HepG2 (cell line): ENCODE results near the gene PODN. TPM values are rescaled to one million over a fixed set of nuclear protein-coding genes. Genes with fewer than 3 reads are reported as not detected.

Experiments
- ATAC-seq: fragments of 200-7000 bp; cut with Tn5 transposase; 3 replicates; pipeline ENCODE4 v1.9.1; 2020; ENCODE audit warnings: mild to moderate bottlenecking, moderate library complexity
- BruUV-seq: library from RNA; stranded (reverse); fragments of 400-500 nt; replicated peaks from 2 replicates; lab custom pipeline; 2021; lab: Mats Ljungman, UMichigan
- CTCF ChIA-PET: fragments of 300-600 bp; formaldehyde crosslinking; extraction: SDS; loops from one replicate; lab custom pipeline; 2021; ENCODE audit warnings: low total read pairs, inconsistent platforms, low intra/inter-chr PET ratio; lab: Yijun Ruan, JAX
- POLR2A ChIA-PET: fragments of 350-600 bp; sonication (Branson Sonifier 250); formaldehyde crosslinking; loops from one replicate; lab custom pipeline; 2020; ENCODE audit warnings: antibody characterized with exemption, inconsistent platforms; lab: Yijun Ruan, JAX
- DNase-seq: peaks from one replicate; pipeline ENCODE4 v3.0.0-alpha.2; 2015; ENCODE audit warnings: low spot score
- FAIRE-seq: peaks from 3 replicates; lab custom pipeline; 2011; peaks lifted over from hg19 to GRCh38; lab: Jason Lieb, UNC
- H2AFZ ChIP-seq: one replicate; pipeline ENCODE4 v1.6.1; 2011; ENCODE audit warnings: low read length, inconsistent platforms
- H3K27ac ChIP-seq: fragments of 300-600 bp; 3 replicates; pipeline ENCODE4 v1.8.0; 2011; ENCODE audit warnings: mixed run types, mild to moderate bottlenecking, mixed read lengths, low read length, inconsistent platforms; ENCODE audit not compliant: insufficient read depth; ENCODE audit errors: extremely low read length
- H3K27me3 ChIP-seq, 2 experiments: fragments of 200-600 bp in 1 of 2; 2 replicates in 1 of 2; 3 replicates in 1 of 2; pipeline versions ENCODE4 v1.6.0 to v1.8.0; 2011; ENCODE audit warnings: low read length in 2 of 2, mild to moderate bottlenecking in 2 of 2, moderate library complexity in 2 of 2, inconsistent platforms in 1 of 2; ENCODE audit not compliant: insufficient read depth in 2 of 2, control insufficient read depth in 1 of 2
- H3K36me3 ChIP-seq, 2 experiments: fragments of 200-600 bp in 1 of 2; replicated peaks in 1 of 2; 2 replicates in 1 of 2; 3 replicates in 1 of 2; pipeline versions ENCODE4 v1.5.1 to v1.8.0; 2011; ENCODE audit warnings: low read length in 2 of 2, inconsistent platforms in 1 of 2; ENCODE audit not compliant: insufficient read depth in 2 of 2, control insufficient read depth in 1 of 2
- H3K4me1 ChIP-seq: 2 replicates; pipeline ENCODE4 v1.5.1; 2012; ENCODE audit warnings: low read length, inconsistent platforms; ENCODE audit not compliant: insufficient read depth
- H3K4me2 ChIP-seq: 2 replicates; pipeline ENCODE4 v1.6.0; 2011; ENCODE audit warnings: low read depth, low read length, inconsistent platforms
- H3K4me3 ChIP-seq, 3 experiments: fragments of 200-600 bp in 1 of 3; sonication (generic), shearing (Covaris generic) in 1 of 3; replicated peaks in 1 of 3; 2 replicates each; pipeline ENCODE4 v1.5.1; 2011 to 2016; ENCODE audit warnings: low read length in 3 of 3, inconsistent platforms in 2 of 3, low read depth in 2 of 3, mild to moderate bottlenecking in 2 of 3, control low read depth in 1 of 3, mixed read lengths in 1 of 3; ENCODE audit not compliant: insufficient read depth in 1 of 3
- H3K79me2 ChIP-seq: one replicate; pipeline ENCODE4 v1.6.1; 2011; ENCODE audit warnings: low read length, inconsistent platforms; ENCODE audit not compliant: insufficient read depth
- H3K9ac ChIP-seq: 2 replicates; pipeline ENCODE4 v1.6.0; 2011; ENCODE audit warnings: mild to moderate bottlenecking, low read depth, low read length, inconsistent platforms; ENCODE audit not compliant: insufficient read depth
- H3K9me3 ChIP-seq: 2 replicates; pipeline ENCODE4 v1.5.1; 2012; ENCODE audit warnings: mild to moderate bottlenecking, low read length
- H4K20me1 ChIP-seq: 2 replicates; pipeline ENCODE4 v1.6.0; 2011; ENCODE audit warnings: inconsistent platforms, mild to moderate bottlenecking, low read length, moderate library complexity; ENCODE audit not compliant: insufficient read depth
- AKAP8 ChIP-seq: sonication (generic); formaldehyde crosslinking; IDR thresholded peaks from 2 replicates; pipeline ENCODE4 v1.5.1; 2020; ENCODE audit warnings: mild to moderate bottlenecking, missing genetic modification reagents
- NRL ChIP-seq: sonication (generic); formaldehyde crosslinking; IDR thresholded peaks from 2 replicates; pipeline ENCODE4 v1.5.0; 2020; ENCODE audit warnings: missing genetic modification reagents, mild to moderate bottlenecking, moderate library complexity, borderline replicate concordance
- SAFB2 ChIP-seq: sonication (generic); formaldehyde crosslinking; IDR thresholded peaks from 2 replicates; pipeline ENCODE4 v1.5.1; 2020; ENCODE audit warnings: missing genetic modification reagents, low read depth, mild to moderate bottlenecking, borderline replicate concordance
- SOX5 ChIP-seq: IDR thresholded peaks from 2 replicates; pipeline ENCODE4 v1.6.1; 2016; ENCODE audit warnings: borderline replicate concordance
- ZNF234 ChIP-seq: sonication (generic); formaldehyde crosslinking; conservative IDR thresholded peaks from 2 replicates; pipeline ENCODE4 v1.5.1; 2020; ENCODE audit warnings: mild to moderate bottlenecking, missing genetic modification reagents
- WGBS: methylation state at CpG from one replicate; pipeline ENCODE4 v1.1.6; 2017; ENCODE audit warnings: low lambda C conversion rate; 5-methylcytosine and 5-hydroxymethylcytosine counted together
- in situ Hi-C: cut with HindIII; loops from 2 replicates; pipeline ENCODE4 v1.10.0; 2017; ENCODE audit warnings: low pct_unique_long_range_greater_than_20kb; ENCODE audit not compliant: extremely low pct_ligation_motif_present
- intact Hi-C: fragments of 100-400 bp; cut with micrococcal nuclease; formaldehyde crosslinking; loops from one replicate; pipeline ENCODE4 v1.10.0; 2022; ENCODE audit not compliant: unreplicated experiment
- polyA plus RNA-seq, 8 experiments: library from polyadenylated mRNA; depleted of rRNA in 3 of 8; stranded (reverse) in 7 of 8; unstranded in 1 of 8; fragments of >200 nt; fragmentation: Illumina TruSeq in 4 of 8; extraction: Trizol in 4 of 8; gene quantifications; 2 replicates each; pipeline versions ENCODE4 v1.2.1 to v1.2.3, GENCODE V29; 2011 to 2016; ENCODE audit warnings: low read depth in 4 of 8, missing spikeins in 1 of 8, mixed read lengths in 1 of 8; ENCODE audit not compliant: insufficient read depth in 1 of 8
- total RNA-seq, 5 experiments: library from RNA; depleted of rRNA; stranded (reverse); fragments of >200 nt; fragmentation: Illumina TruSeq; extraction: Trizol; gene quantifications; 2 replicates each; pipeline ENCODE4 v1.2.3, GENCODE V29; 2016; ENCODE audit warnings: low read depth in 1 of 5
- TF ChIP-seq, protein P1 (sequence below): sonication (generic); formaldehyde crosslinking; IDR thresholded peaks from 2 replicates; pipeline ENCODE4 v1.4.0; 2020; ENCODE audit warnings: mild to moderate bottlenecking, missing genetic modification reagents
- TF ChIP-seq, protein P2 (sequence below): IDR thresholded peaks from 2 replicates; pipeline ENCODE4 v1.6.1; 2016; ENCODE audit warnings: mild to moderate bottlenecking, missing biosample characterization, missing genetic modification reagents
- TF ChIP-seq, protein P3 (sequence below): IDR thresholded peaks from 2 replicates; pipeline ENCODE4 v1.6.1; 2016

The PODN gene
- total and polyA plus RNA-seq, 2 of the 13 experiments (the other 11 are each of a cell fraction or from before 2014, with no cell fraction given): 0.13 TPM; not detected in 1

DNA sequence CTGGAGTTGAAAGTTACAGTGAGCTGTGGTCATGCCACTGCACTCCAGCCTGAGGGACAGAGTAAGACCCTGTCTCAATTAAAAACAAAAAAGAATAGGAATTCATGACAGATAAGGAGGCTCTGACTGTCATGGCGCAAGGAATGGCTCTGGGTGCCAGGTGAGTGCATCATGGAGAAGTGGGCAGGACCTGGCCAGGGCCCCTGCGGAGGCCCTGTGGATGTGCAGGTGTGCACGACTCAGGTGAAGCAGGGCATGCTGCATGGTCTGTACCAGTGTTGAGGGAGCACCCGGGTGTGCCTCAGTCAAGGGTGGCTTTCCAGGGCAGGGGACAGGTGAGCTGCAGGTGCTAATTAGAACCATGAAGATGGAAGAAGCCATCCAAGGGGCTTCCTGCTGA, 66.4 kb downstream of the PODN start:
- H3K9ac ChIP-seq: no peak overlapping the region
- TF ChIP-seq, protein P1, sequence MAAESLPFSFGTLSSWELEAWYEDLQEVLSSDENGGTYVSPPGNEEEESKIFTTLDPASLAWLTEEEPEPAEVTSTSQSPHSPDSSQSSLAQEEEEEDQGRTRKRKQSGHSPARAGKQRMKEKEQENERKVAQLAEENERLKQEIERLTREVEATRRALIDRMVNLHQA (CRISPR knock-in tag): no peak
- TF ChIP-seq, protein P2, sequence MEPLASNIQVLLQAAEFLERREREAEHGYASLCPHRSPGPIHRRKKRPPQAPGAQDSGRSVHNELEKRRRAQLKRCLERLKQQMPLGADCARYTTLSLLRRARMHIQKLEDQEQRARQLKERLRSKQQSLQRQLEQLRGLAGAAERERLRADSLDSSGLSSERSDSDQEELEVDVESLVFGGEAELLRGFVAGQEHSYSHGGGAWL (CRISPR knock-in tag): no peak
- TF ChIP-seq SOX5 (CRISPR knock-in tag) (no peak), NRL (CRISPR knock-in tag) (no peak), AKAP8 (CRISPR knock-in tag) (no peak), ZNF234 (no peak), SAFB2 (CRISPR knock-in tag) (no peak)
- TF ChIP-seq, protein P3, sequence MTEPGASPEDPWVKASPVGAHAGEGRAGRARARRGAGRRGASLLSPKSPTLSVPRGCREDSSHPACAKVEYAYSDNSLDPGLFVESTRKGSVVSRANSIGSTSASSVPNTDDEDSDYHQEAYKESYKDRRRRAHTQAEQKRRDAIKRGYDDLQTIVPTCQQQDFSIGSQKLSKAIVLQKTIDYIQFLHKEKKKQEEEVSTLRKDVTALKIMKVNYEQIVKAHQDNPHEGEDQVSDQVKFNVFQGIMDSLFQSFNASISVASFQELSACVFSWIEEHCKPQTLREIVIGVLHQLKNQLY: no peak
- TF ChIP-seq, all 625 proteins: peak for 0
- peaks cover 3 to 5% of the 10 kb centered on the region in 2 experiments; a peak in 3 of 5 replicates for H3K27me3 ChIP-seq
- H3K79me2 ChIP-seq: no peaks in the 10 kb centered on the region
- intact Hi-C loops: no loop called here
- no peak overlapping the region for H3K4me2 ChIP-seq
- no peak overlapping the region for H2AFZ ChIP-seq
- H3K27ac ChIP-seq: no peak overlapping the region
- CTCF ChIA-PET: no interaction called here
- no peaks in the 10 kb centered on the region for H4K20me1 ChIP-seq
- no peaks in the 10 kb centered on the region for H3K9me3 ChIP-seq
- ATAC-seq: no peak
- peaks cover 85% of the 10 kb centered on the region for H3K4me1 ChIP-seq
- 73% methylated on average over 4 of the region's 4 CpGs for WGBS
- in situ Hi-C loops: loop anchor here (5.0 kb wide), 1 partner anchor 54 kb away; no protein-coding TSS in a partner anchor
- no peaks in the 10 kb centered on the region for H3K36me3 ChIP-seq
- POLR2A ChIA-PET: interaction anchor here (1.9 kb wide), 1 partner anchor 55 kb away, joined by 4 read pairs; no protein-coding TSS in a partner anchor
- H3K4me3 ChIP-seq: no peak overlapping the region
- no peak for DNase-seq
- no peak for FAIRE-seq
- no TSS peak for BruUV-seq
